Vagina (tissue), 2 donors: Measurements from ENCODE around the gene ANTXR1. TPM values are rescaled to one million over a fixed set of nuclear protein-coding genes. Genes with fewer than 3 reads are reported as not detected.
"Not testable (repeated sequence)": the region's sequence is repeated elsewhere in the genome, so short reads cannot be mapped to it uniquely, and the experiment has no call there.

ENCODE experiments used
- DNase-seq, 2 donors: peaks; one replicate each; pipeline ENCODE4 v3.0.0-alpha.2; 2017; ENCODE audit errors: extremely low spot score in 2 of 2
- H3K27ac ChIP-seq: fragments of 200-600 bp; sonication (generic); one replicate; pipeline ENCODE4 v1.5.1; 2019
- H3K27me3 ChIP-seq: fragments of 200-600 bp; sonication (generic); one replicate; pipeline ENCODE4 v1.5.1; 2019
- H3K36me3 ChIP-seq, 2 donors: fragments of 200-600 bp; sonication (generic); one replicate each; pipeline ENCODE4 v1.5.1; 2017 to 2019
- H3K4me1 ChIP-seq: fragments of 200-600 bp; sonication (generic); one replicate; pipeline ENCODE4 v1.5.1; 2019
- H3K4me3 ChIP-seq, 2 donors: fragments of 200-600 bp; sonication (generic); 1 replicate in 1 of 2; 2 replicates in 1 of 2; pipeline ENCODE4 v1.5.1; 2016 to 2019
- H3K9me3 ChIP-seq: fragments of 200-600 bp; sonication (generic); one replicate; pipeline ENCODE4 v1.5.1; 2019
- POLR2A ChIP-seq, 2 donors: fragments of 450-650 bp; IDR thresholded peaks; one replicate each; pipeline ENCODE4 v1.6.1; 2017; ENCODE audit warnings: antibody characterized with exemption in 2 of 2, mild to moderate bottlenecking in 2 of 2, moderate library complexity in 2 of 2
- POLR2AphosphoS5 ChIP-seq, 2 donors: sonication (generic); formaldehyde crosslinking; IDR thresholded peaks; one replicate each; pipeline ENCODE4 v1.9.0; 2017; ENCODE audit warnings: antibody characterized with exemption in 2 of 2, mild to moderate bottlenecking in 2 of 2, low read depth in 1 of 2; ENCODE audit not compliant: insufficient read depth in 1 of 2
- intact Hi-C: fragments of 100-400 bp; cut with DNase I; formaldehyde crosslinking; loops from one replicate; pipeline ENCODE4 v1.15.1; 2023
- total RNA-seq: library from RNA; depleted of rRNA; stranded (reverse); fragments of >200 nt; gene quantifications from one replicate; pipeline ENCODE4 v1.2.3, GENCODE V29; 2016
- TF ChIP-seq, protein P1 (sequence below), 3 experiments: fragments of 450-650 bp in 2 of 3; fragments of 200-600 bp in 1 of 3; sonication (generic) in 1 of 3; IDR thresholded peaks; one replicate each; pipeline ENCODE4 v1.5.1; 2017 to 2019; ENCODE audit warnings: antibody characterized with exemption in 3 of 3, mild to moderate bottlenecking in 2 of 3, moderate library complexity in 2 of 3

Gene ANTXR1
- total RNA-seq, 1 donor from 2014 or later, result 102 TPM

- H3K27ac ChIP-seq, result peak overlapping the region; percentile 42
- peaks cover 19% of the 10 kb centered on the region for H3K4me1 ChIP-seq
- peak in 1 of 2 donors; percentile 28 for TF ChIP-seq POLR2AphosphoS5 (IDR thresholded peaks at IDR 0.05; ENCODE audit: insufficient read depth in 1 of 2, low read depth in 1 of 2)
- no peak for TF ChIP-seq POLR2A (IDR thresholded peaks at IDR 0.05)
- no peaks in the 10 kb centered on the region for H3K36me3 ChIP-seq
- intact Hi-C loops, result no loop called here
- H3K27me3 ChIP-seq, result no peaks in the 10 kb centered on the region
- H3K9me3 ChIP-seq, result no peaks in the 10 kb centered on the region
- DNase-seq, result no peak
- H3K4me3 ChIP-seq, result no peak overlapping the region
These were observed 240.8 kb downstream of the ANTXR1 start for GRCh38 chr2:69253611-69254301.

DNA sequence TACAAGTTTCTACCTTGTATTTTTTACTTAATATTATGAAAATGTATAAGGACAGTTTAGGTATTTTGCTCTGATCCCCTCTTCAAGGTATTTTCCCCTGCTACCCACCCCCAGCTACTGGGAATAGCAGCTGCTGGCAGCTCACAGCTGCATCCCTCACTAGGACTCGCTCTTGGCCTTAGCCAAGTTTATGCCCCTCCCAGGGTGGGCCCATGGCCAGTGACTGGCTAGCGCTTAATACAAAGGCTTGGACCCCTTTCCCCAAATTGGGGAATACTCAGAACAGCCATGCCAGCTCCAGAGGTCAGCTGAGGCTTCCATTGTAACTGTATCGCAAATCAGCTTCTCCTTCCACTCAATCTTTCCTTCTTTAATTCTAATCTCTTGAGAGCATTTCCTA lies 242.8 kb downstream of the ANTXR1 start:
- no peaks in the 10 kb centered on the region for H3K36me3 ChIP-seq
- no peak for DNase-seq
- no peak overlapping the region for H3K27ac ChIP-seq
- H3K4me1 ChIP-seq, result peaks cover 19% of the 10 kb centered on the region
- TF ChIP-seq, protein P1, sequence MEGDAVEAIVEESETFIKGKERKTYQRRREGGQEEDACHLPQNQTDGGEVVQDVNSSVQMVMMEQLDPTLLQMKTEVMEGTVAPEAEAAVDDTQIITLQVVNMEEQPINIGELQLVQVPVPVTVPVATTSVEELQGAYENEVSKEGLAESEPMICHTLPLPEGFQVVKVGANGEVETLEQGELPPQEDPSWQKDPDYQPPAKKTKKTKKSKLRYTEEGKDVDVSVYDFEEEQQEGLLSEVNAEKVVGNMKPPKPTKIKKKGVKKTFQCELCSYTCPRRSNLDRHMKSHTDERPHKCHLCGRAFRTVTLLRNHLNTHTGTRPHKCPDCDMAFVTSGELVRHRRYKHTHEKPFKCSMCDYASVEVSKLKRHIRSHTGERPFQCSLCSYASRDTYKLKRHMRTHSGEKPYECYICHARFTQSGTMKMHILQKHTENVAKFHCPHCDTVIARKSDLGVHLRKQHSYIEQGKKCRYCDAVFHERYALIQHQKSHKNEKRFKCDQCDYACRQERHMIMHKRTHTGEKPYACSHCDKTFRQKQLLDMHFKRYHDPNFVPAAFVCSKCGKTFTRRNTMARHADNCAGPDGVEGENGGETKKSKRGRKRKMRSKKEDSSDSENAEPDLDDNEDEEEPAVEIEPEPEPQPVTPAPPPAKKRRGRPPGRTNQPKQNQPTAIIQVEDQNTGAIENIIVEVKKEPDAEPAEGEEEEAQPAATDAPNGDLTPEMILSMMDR (IDR thresholded peaks at IDR 0.05), result no peak
- TF ChIP-seq POLR2A (IDR thresholded peaks at IDR 0.05), result no peak
- no peak for TF ChIP-seq POLR2AphosphoS5 (IDR thresholded peaks at IDR 0.05; ENCODE audit: insufficient read depth in 1 of 2, low read depth in 1 of 2)
- no peaks in the 10 kb centered on the region for H3K9me3 ChIP-seq
- H3K4me3 ChIP-seq, result no peak overlapping the region
- intact Hi-C loops, result no loop called here
- H3K27me3 ChIP-seq, result no peaks in the 10 kb centered on the region

GRCh38 chr2:69259994-69260591 lies 247.1 kb downstream of the ANTXR1 start:
- intact Hi-C loops, H3K4me1 ChIP-seq, H3K9me3 ChIP-seq, DNase-seq, H3K27me3 ChIP-seq, H3K27ac ChIP-seq, H3K4me3 ChIP-seq, H3K36me3 ChIP-seq: not testable (repeated sequence)

- intact Hi-C loops, result no loop called here
- no peak for TF ChIP-seq POLR2A (IDR thresholded peaks at IDR 0.05)
- TF ChIP-seq POLR2AphosphoS5 (IDR thresholded peaks at IDR 0.05; ENCODE audit: insufficient read depth in 1 of 2, low read depth in 1 of 2), result no peak
- TF ChIP-seq, protein P1 (IDR thresholded peaks at IDR 0.05), result no peak
- H3K4me1 ChIP-seq, result no peaks in the 10 kb centered on the region
- no peak overlapping the region for H3K27ac ChIP-seq
- H3K4me3 ChIP-seq, result no peak overlapping the region
- no peaks in the 10 kb centered on the region for H3K36me3 ChIP-seq
- H3K27me3 ChIP-seq, result no peaks in the 10 kb centered on the region
- H3K9me3 ChIP-seq, result no peaks in the 10 kb centered on the region
- DNase-seq, result no peak
These were observed 247.7 kb downstream of the ANTXR1 start for GRCh38 chr2:69260666-69261065.

GRCh38 chr2:69269330-69269729 lies 256.4 kb downstream of the ANTXR1 start:
- Histone ChIP-seq H3K4me3 (no peak overlapping the region), H3K4me1 (no peaks in the 10 kb centered on the region), H3K36me3 (no peaks in the 10 kb centered on the region), H3K9me3 (no peaks in the 10 kb centered on the region), H3K27me3 (no peaks in the 10 kb centered on the region), H3K27ac (no peak overlapping the region)
- intact Hi-C loops, result no loop called here
- DNase-seq, result no peak
- TF ChIP-seq POLR2AphosphoS5 (IDR thresholded peaks at IDR 0.05; ENCODE audit: insufficient read depth in 1 of 2, low read depth in 1 of 2), result no peak
- no peak for TF ChIP-seq POLR2A (IDR thresholded peaks at IDR 0.05)
- TF ChIP-seq, protein P1 (IDR thresholded peaks at IDR 0.05), result no peak

- H3K27me3 ChIP-seq, result no peaks in the 10 kb centered on the region
- no peak for TF ChIP-seq POLR2AphosphoS5 (IDR thresholded peaks at IDR 0.05; ENCODE audit: insufficient read depth in 1 of 2, low read depth in 1 of 2)
- TF ChIP-seq, protein P1 (IDR thresholded peaks at IDR 0.05), result no peak
- no peak for TF ChIP-seq POLR2A (IDR thresholded peaks at IDR 0.05)
- H3K4me3 ChIP-seq, result no peak overlapping the region
- no peak for DNase-seq
- no peaks in the 10 kb centered on the region for H3K9me3 ChIP-seq
- H3K36me3 ChIP-seq, result no peaks in the 10 kb centered on the region
- no peaks in the 10 kb centered on the region for H3K4me1 ChIP-seq
- no peak overlapping the region for H3K27ac ChIP-seq
- intact Hi-C loops, result no loop called here
These were observed 258.9 kb downstream of the ANTXR1 start for GRCh38 chr2:69271831-69272257.
